Progenitor cell of endocrine pancreas (in vitro differentiated cells): ENCODE data around the gene PCDHGC3. TPM values are rescaled to one million over a fixed set of nuclear protein-coding genes. Genes with fewer than 3 reads are reported as not detected.

Experiments
- DNase-seq: peaks from one replicate; pipeline ENCODE4 v3.0.0; 2021; ENCODE audit warnings: low spot score; ENCODE audit not compliant: unreplicated experiment
- H3K27ac Mint-ChIP-seq: 2 replicates; pipeline ENCODE4 v1.8.0; 2021; ENCODE audit warnings: mild to moderate bottlenecking, moderate library complexity, mixed read lengths
- H3K27me3 Mint-ChIP-seq: 2 replicates; pipeline ENCODE4 v1.8.0; 2021; ENCODE audit warnings: mixed read lengths
- H3K36me3 Mint-ChIP-seq: 2 replicates; pipeline ENCODE4 v1.8.0; 2022; ENCODE audit warnings: mixed read lengths; ENCODE audit not compliant: insufficient read depth
- H3K4me1 Mint-ChIP-seq: 2 replicates; pipeline ENCODE4 v1.8.0; 2021; ENCODE audit warnings: low read depth, mixed read lengths
- H3K4me3 Mint-ChIP-seq: 2 replicates; pipeline ENCODE4 v1.8.0; 2021; ENCODE audit warnings: low read depth, mild to moderate bottlenecking, moderate library complexity, mixed read lengths
- H3K9me3 Mint-ChIP-seq: 2 replicates; pipeline ENCODE4 v1.8.0; 2021; ENCODE audit warnings: low read depth, mixed read lengths
- CTCF ChIP-seq: fragments of 200-600 bp; sonication (generic); IDR thresholded peaks from one replicate; pipeline ENCODE4 v1.5.0; 2021; ENCODE audit warnings: antibody characterized with exemption, mild to moderate bottlenecking; ENCODE audit not compliant: unreplicated experiment
- total RNA-seq: library from RNA; stranded (reverse); gene quantifications from 2 replicates; pipeline ENCODE4 v1.2.1, GENCODE V29; 2021

PCDHGC3 gene
- total RNA-seq, 1 donor from 2014 or later = 29.7 TPM

- no peak for TF ChIP-seq CTCF
- no peak for DNase-seq
- Mint-ChIP-seq H3K9me3 (peaks cover 6% of the 10 kb centered on the region), H3K27me3 (peaks cover 29% of the 10 kb centered on the region), H3K4me3 (no peak overlapping the region), H3K36me3 (peaks cover 8% of the 10 kb centered on the region), H3K4me1 (peaks cover 22% of the 10 kb centered on the region), H3K27ac (no peak overlapping the region)
These were observed 4.0 kb downstream of the PCDHGC3 start for GRCh38 chr5:141479776-141480175.

GRCh38 chr5:141483902-141484301 lies 8.1 kb downstream of the PCDHGC3 start:
- Mint-ChIP-seq H3K4me3 (peak overlapping the region; percentile 78), H3K9me3 (no peaks in the 10 kb centered on the region), H3K4me1 (peaks cover 22% of the 10 kb centered on the region), H3K36me3 (peaks cover 5% of the 10 kb centered on the region), H3K27me3 (peaks cover 13% of the 10 kb centered on the region), H3K27ac (peak overlapping the region; percentile 81)
- no peak for DNase-seq
- TF ChIP-seq CTCF = no peak

- H3K36me3 Mint-ChIP-seq = peaks cover 5% of the 10 kb centered on the region
- H3K27ac Mint-ChIP-seq = peak overlapping the region; percentile 81
These were observed 8.5 kb downstream of the PCDHGC3 start for GRCh38 chr5:141484310-141484640.

GRCh38 chr5:141484641-141485311 lies 9.0 kb downstream of the PCDHGC3 start, which contains the start of gene PCDHGC4:
TSS of gene PCDHGC4 (plus strand) at chr5:141485030. CDS start at chr5:141485174, 144 bp downstream.
- H3K4me3 Mint-ChIP-seq = peak within 1 kb of the TSS; percentile 78
- peak; percentile 49 for DNase-seq
- H3K4me1 Mint-ChIP-seq = peaks cover 22% of the 10 kb centered on the region
- H3K27ac Mint-ChIP-seq = peak within 1 kb of the TSS; percentile 81
- H3K36me3 Mint-ChIP-seq = peaks cover 5% of the 10 kb centered on the region
- peaks cover 13% of the 10 kb centered on the region for H3K27me3 Mint-ChIP-seq
- no peaks in the 10 kb centered on the region for H3K9me3 Mint-ChIP-seq
- TF ChIP-seq CTCF = no peak

More at GRCh38 chr5:141484310-141484640, 8.5 kb downstream of the PCDHGC3 start:
- no peaks in the 10 kb centered on the region for H3K9me3 Mint-ChIP-seq
- peaks cover 13% of the 10 kb centered on the region for H3K27me3 Mint-ChIP-seq
- H3K4me3 Mint-ChIP-seq = peak overlapping the region; percentile 78
- peaks cover 22% of the 10 kb centered on the region for H3K4me1 Mint-ChIP-seq
- no peak for TF ChIP-seq CTCF
- no peak for DNase-seq

GRCh38 chr5:141485321-141486055 lies 9.7 kb downstream of the PCDHGC3 start:
- H3K4me3 Mint-ChIP-seq = peak overlapping the region; percentile 78
- peaks cover 5% of the 10 kb centered on the region for H3K36me3 Mint-ChIP-seq
- no peak for TF ChIP-seq CTCF
- DNase-seq = no peak
- peaks cover 15% of the 10 kb centered on the region for H3K27me3 Mint-ChIP-seq
- peaks cover 22% of the 10 kb centered on the region for H3K4me1 Mint-ChIP-seq
- H3K9me3 Mint-ChIP-seq = no peaks in the 10 kb centered on the region
- no peak overlapping the region for H3K27ac Mint-ChIP-seq
